ENCODE measurements around the gene FADS2. TPM values are rescaled to one million over a fixed set of nuclear protein-coding genes. Genes with fewer than 3 reads are reported as not detected.
A peak's percentile ranks its signal among the peaks of the same experiment; 100 is the strongest.

Gene FADS2
- total RNA-seq, 1 experiment from 2014 or later: 20.6 TPM

- CTCF ChIA-PET: interaction anchor here (0.7 to 3.2 kb wide), 4 partner anchors 11 to 194 kb away, joined by 3 to 23 read pairs (median 12); no protein-coding TSS in a partner anchor
- BruUV-seq (replicated peaks): no TSS peak
- no peaks in the 10 kb centered on the region for H3K9me3 Mint-ChIP-seq (ENCODE audit: unreplicated experiment)
- peak; percentile 97 for DNase-seq (ENCODE audit: unreplicated experiment)
- peaks cover 15% of the 10 kb centered on the region for H3K36me3 Mint-ChIP-seq (ENCODE audit: insufficient read depth, unreplicated experiment)
- POLR2A ChIA-PET: interaction anchor here (0.6 to 2.5 kb wide), 7 partner anchors 63 to 227 kb away, joined by 3 to 8 read pairs (median 4); partner anchors contain the start of gene FTH1
- no peaks in the 10 kb centered on the region for H3K27me3 Mint-ChIP-seq (ENCODE audit: insufficient read depth, unreplicated experiment)
- intact Hi-C loops (cut with micrococcal nuclease): loop anchor here (1.0 kb wide), 1 partner anchor 17 kb away; no protein-coding TSS in a partner anchor
- H3K4me3 Mint-ChIP-seq (ENCODE audit: unreplicated experiment): no peak overlapping the region
- no peak for TF ChIP-seq CTCF (IDR thresholded peaks at IDR 0.05; ENCODE audit: unreplicated experiment)
- H3K4me1 Mint-ChIP-seq (ENCODE audit: insufficient read depth, unreplicated experiment): peaks cover 19% of the 10 kb centered on the region
- peak overlapping the region; percentile 61 for H3K27ac Mint-ChIP-seq (ENCODE audit: low read depth, unreplicated experiment)
Observed at GRCh38 chr11:61887839-61888494, 59.9 kb downstream of the FADS2 start.

GRCh38 chr11:61888590-61888989, 60.5 kb downstream of the FADS2 start:
- ChIA-PET CTCF (interaction anchor here (0.6 to 3.2 kb wide), 6 partner anchors 10 to 193 kb away, joined by 3 to 23 read pairs (median 8); no protein-coding TSS in a partner anchor), POLR2A (interaction anchor here (0.6 to 2.5 kb wide), 7 partner anchors 62 to 227 kb away, joined by 3 to 8 read pairs (median 4); partner anchors contain the start of gene FTH1)
- Mint-ChIP-seq H3K9me3 (ENCODE audit: unreplicated experiment) (no peaks in the 10 kb centered on the region), H3K4me3 (ENCODE audit: unreplicated experiment) (no peak overlapping the region), H3K27ac (ENCODE audit: low read depth, unreplicated experiment) (no peak overlapping the region), H3K4me1 (ENCODE audit: insufficient read depth, unreplicated experiment) (peaks cover 15% of the 10 kb centered on the region), H3K36me3 (ENCODE audit: insufficient read depth, unreplicated experiment) (peaks cover 15% of the 10 kb centered on the region), H3K27me3 (ENCODE audit: insufficient read depth, unreplicated experiment) (no peaks in the 10 kb centered on the region)
- BruUV-seq (replicated peaks): TSS peak; percentile 10
- no peak for TF ChIP-seq CTCF (IDR thresholded peaks at IDR 0.05; ENCODE audit: unreplicated experiment)
- intact Hi-C loops (cut with micrococcal nuclease): loop anchor here (1.0 kb wide), 1 partner anchor 17 kb away; no protein-coding TSS in a partner anchor
- no peak for DNase-seq (ENCODE audit: unreplicated experiment)

GRCh38 chr11:61889831-61890230, 61.7 kb downstream of the FADS2 start:
- POLR2A ChIA-PET: interaction anchor here (1.0 to 2.5 kb wide), 5 partner anchors 19 to 92 kb away, joined by 5 to 8 read pairs (median 7); partner anchors contain the start of gene FTH1
- H3K36me3 Mint-ChIP-seq (ENCODE audit: insufficient read depth, unreplicated experiment): peaks cover 15% of the 10 kb centered on the region
- H3K27me3 Mint-ChIP-seq (ENCODE audit: insufficient read depth, unreplicated experiment): no peaks in the 10 kb centered on the region
- CTCF ChIA-PET: interaction anchor here (0.5 to 3.2 kb wide), 8 partner anchors 9 to 237 kb away, joined by 3 to 23 read pairs (median 6); no protein-coding TSS in a partner anchor
- peak overlapping the region; percentile 83 for H3K4me3 Mint-ChIP-seq (ENCODE audit: unreplicated experiment)
- TF ChIP-seq CTCF (IDR thresholded peaks at IDR 0.05; ENCODE audit: unreplicated experiment): no peak
- no peak for DNase-seq (ENCODE audit: unreplicated experiment)
- BruUV-seq (replicated peaks): TSS peak; percentile 28
- H3K4me1 Mint-ChIP-seq (ENCODE audit: insufficient read depth, unreplicated experiment): peaks cover 23% of the 10 kb centered on the region
- intact Hi-C loops (cut with micrococcal nuclease): no loop called here
- H3K27ac Mint-ChIP-seq (ENCODE audit: low read depth, unreplicated experiment): no peak overlapping the region
- H3K9me3 Mint-ChIP-seq (ENCODE audit: unreplicated experiment): no peaks in the 10 kb centered on the region
